Activated CD8-positive, alpha-beta memory T cell treated with anti-CD3 and anti-CD28 coated beads for 36 hours (primary cell): ENCODE measurements around the gene MSX2. TPM values are rescaled to one million over a fixed set of nuclear protein-coding genes. Genes with fewer than 3 reads are reported as not detected.

Experiments
- CTCF ChIA-PET: fragments of 350-600 bp; sonication (Branson Sonifier 250); formaldehyde crosslinking; loops from one replicate; lab custom pipeline; 2021; ENCODE audit warnings: antibody characterized with exemption; lab: Charles Lee
- POLR2A ChIA-PET: fragments of 350-600 bp; sonication (Branson Sonifier 250); formaldehyde crosslinking; loops from one replicate; lab custom pipeline; 2021; ENCODE audit warnings: antibody characterized with exemption; lab: Charles Lee
- total RNA-seq, 2 experiments: library from RNA; stranded (reverse); gene quantifications; one replicate each; pipeline ENCODE4 v1.2.3, GENCODE V29; 2021

Gene MSX2
- total RNA-seq: not detected

- CTCF ChIA-PET: interaction anchor here (0.6 kb wide), 1 partner anchor 294 kb away, joined by 3 read pairs; no protein-coding TSS in a partner anchor
- POLR2A ChIA-PET: interaction anchor here (0.6 kb wide), 1 partner anchor 13 kb away, joined by 3 read pairs; no protein-coding TSS in a partner anchor
These were observed at the start of gene MSX2 for GRCh38 chr5:174724484-174725260. MSX2 (plus strand) TSS chr5:174724582; CDS start chr5:174724660, 78 bp downstream.

GRCh38 chr5:174675110-174675509 is 49.3 kb upstream of the MSX2 start:
- POLR2A ChIA-PET: no interaction called here
- CTCF ChIA-PET: no interaction called here

- ChIA-PET CTCF (no interaction called here), POLR2A (no interaction called here)
These were observed 48.5 kb upstream of the MSX2 start for GRCh38 chr5:174675916-174676315.

GRCh38 chr5:174678107-174678506 is 46.3 kb upstream of the MSX2 start:
- ChIA-PET POLR2A (no interaction called here), CTCF (no interaction called here)

- POLR2A ChIA-PET: no interaction called here
- CTCF ChIA-PET: no interaction called here
These were observed 43.3 kb upstream of the MSX2 start for GRCh38 chr5:174680901-174681565.

GRCh38 chr5:174687503-174687902 is 36.9 kb upstream of the MSX2 start:
- ChIA-PET POLR2A (no interaction called here), CTCF (no interaction called here)

- CTCF ChIA-PET: no interaction called here
- POLR2A ChIA-PET: no interaction called here
These were observed 35.7 kb upstream of the MSX2 start for GRCh38 chr5:174688441-174689354.

GRCh38 chr5:174690271-174690670 is 34.1 kb upstream of the MSX2 start:
- CTCF ChIA-PET: no interaction called here
- POLR2A ChIA-PET: no interaction called here

- CTCF ChIA-PET: interaction anchor here (0.7 kb wide), 2 partner anchors 12 to 35 kb away, joined by 3 read pairs; no protein-coding TSS in a partner anchor
- POLR2A ChIA-PET: no interaction called here
These were observed 32.0 kb upstream of the MSX2 start for GRCh38 chr5:174692381-174692780.

GRCh38 chr5:174692982-174693422 is 31.4 kb upstream of the MSX2 start:
- POLR2A ChIA-PET: no interaction called here
- CTCF ChIA-PET: no interaction called here

- ChIA-PET CTCF (no interaction called here), POLR2A (no interaction called here)
These were observed 30.5 kb upstream of the MSX2 start for GRCh38 chr5:174693697-174694385.

- CTCF ChIA-PET: no interaction called here
These were observed 29.8 kb upstream of the MSX2 start for GRCh38 chr5:174694611-174695010.

GRCh38 chr5:174698156-174698555 is 26.2 kb upstream of the MSX2 start:
- ChIA-PET POLR2A (no interaction called here), CTCF (no interaction called here)

More at GRCh38 chr5:174694611-174695010, 29.8 kb upstream of the MSX2 start:
- POLR2A ChIA-PET: no interaction called here

GRCh38 chr5:174699131-174699530 is 25.3 kb upstream of the MSX2 start:
- POLR2A ChIA-PET: no interaction called here
- CTCF ChIA-PET: no interaction called here

GRCh38 chr5:174706997-174707572 is 17.3 kb upstream of the MSX2 start:
- CTCF ChIA-PET: no interaction called here
- POLR2A ChIA-PET: no interaction called here

GRCh38 chr5:174707671-174708070 is 16.7 kb upstream of the MSX2 start:
- POLR2A ChIA-PET: no interaction called here
- CTCF ChIA-PET: no interaction called here

GRCh38 chr5:174708476-174709207 is 15.7 kb upstream of the MSX2 start:
- CTCF ChIA-PET: no interaction called here
- POLR2A ChIA-PET: no interaction called here

GRCh38 chr5:174714751-174715150 is 9.6 kb upstream of the MSX2 start:
- ChIA-PET CTCF (no interaction called here), POLR2A (no interaction called here)
